GM23338 (cell line): Measurements from ENCODE around the gene ZNF775.

Experiments used
- TF ChIP-seq, protein P1 (sequence below), 2 experiments: fragments of 200-600 bp in 1 of 2; sonication (generic) in 1 of 2; conservative IDR thresholded peaks; 2 replicates each; pipeline versions ENCODE4 v1.5.1 to v1.6.1; 2016 to 2017; ENCODE audit warnings: antibody characterized with exemption in 2 of 2, low read depth in 2 of 2, mild to moderate bottlenecking in 2 of 2, moderate library complexity in 1 of 2
- TF ChIP-seq, protein P2 (sequence below): IDR thresholded peaks from one replicate; pipeline ENCODE4 v1.6.1; 2018; ENCODE audit warnings: antibody characterized with exemption; ENCODE audit not compliant: unreplicated experiment

- TF ChIP-seq, protein P1, sequence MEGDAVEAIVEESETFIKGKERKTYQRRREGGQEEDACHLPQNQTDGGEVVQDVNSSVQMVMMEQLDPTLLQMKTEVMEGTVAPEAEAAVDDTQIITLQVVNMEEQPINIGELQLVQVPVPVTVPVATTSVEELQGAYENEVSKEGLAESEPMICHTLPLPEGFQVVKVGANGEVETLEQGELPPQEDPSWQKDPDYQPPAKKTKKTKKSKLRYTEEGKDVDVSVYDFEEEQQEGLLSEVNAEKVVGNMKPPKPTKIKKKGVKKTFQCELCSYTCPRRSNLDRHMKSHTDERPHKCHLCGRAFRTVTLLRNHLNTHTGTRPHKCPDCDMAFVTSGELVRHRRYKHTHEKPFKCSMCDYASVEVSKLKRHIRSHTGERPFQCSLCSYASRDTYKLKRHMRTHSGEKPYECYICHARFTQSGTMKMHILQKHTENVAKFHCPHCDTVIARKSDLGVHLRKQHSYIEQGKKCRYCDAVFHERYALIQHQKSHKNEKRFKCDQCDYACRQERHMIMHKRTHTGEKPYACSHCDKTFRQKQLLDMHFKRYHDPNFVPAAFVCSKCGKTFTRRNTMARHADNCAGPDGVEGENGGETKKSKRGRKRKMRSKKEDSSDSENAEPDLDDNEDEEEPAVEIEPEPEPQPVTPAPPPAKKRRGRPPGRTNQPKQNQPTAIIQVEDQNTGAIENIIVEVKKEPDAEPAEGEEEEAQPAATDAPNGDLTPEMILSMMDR (conservative IDR thresholded peaks at IDR 0.05; ENCODE audit: low read depth in 2 of 2): no peak
- TF ChIP-seq, protein P2, sequence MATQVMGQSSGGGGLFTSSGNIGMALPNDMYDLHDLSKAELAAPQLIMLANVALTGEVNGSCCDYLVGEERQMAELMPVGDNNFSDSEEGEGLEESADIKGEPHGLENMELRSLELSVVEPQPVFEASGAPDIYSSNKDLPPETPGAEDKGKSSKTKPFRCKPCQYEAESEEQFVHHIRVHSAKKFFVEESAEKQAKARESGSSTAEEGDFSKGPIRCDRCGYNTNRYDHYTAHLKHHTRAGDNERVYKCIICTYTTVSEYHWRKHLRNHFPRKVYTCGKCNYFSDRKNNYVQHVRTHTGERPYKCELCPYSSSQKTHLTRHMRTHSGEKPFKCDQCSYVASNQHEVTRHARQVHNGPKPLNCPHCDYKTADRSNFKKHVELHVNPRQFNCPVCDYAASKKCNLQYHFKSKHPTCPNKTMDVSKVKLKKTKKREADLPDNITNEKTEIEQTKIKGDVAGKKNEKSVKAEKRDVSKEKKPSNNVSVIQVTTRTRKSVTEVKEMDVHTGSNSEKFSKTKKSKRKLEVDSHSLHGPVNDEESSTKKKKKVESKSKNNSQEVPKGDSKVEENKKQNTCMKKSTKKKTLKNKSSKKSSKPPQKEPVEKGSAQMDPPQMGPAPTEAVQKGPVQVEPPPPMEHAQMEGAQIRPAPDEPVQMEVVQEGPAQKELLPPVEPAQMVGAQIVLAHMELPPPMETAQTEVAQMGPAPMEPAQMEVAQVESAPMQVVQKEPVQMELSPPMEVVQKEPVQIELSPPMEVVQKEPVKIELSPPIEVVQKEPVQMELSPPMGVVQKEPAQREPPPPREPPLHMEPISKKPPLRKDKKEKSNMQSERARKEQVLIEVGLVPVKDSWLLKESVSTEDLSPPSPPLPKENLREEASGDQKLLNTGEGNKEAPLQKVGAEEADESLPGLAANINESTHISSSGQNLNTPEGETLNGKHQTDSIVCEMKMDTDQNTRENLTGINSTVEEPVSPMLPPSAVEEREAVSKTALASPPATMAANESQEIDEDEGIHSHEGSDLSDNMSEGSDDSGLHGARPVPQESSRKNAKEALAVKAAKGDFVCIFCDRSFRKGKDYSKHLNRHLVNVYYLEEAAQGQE: no peak
Measured at GRCh38 chr7:150365673-150366398, 13.3 kb upstream of the ZNF775 start.
